Fibroblast of villous mesenchyme (primary cell): ENCODE results near the gene RBP2. TPM values are rescaled to one million over a fixed set of nuclear protein-coding genes. Genes with fewer than 3 reads are reported as not detected.
A peak's percentile ranks its signal among the peaks of the same experiment; 100 is the strongest.

ENCODE experiments used
- DNase-seq: peaks from one replicate; pipeline ENCODE4 v3.0.0-alpha.2; 2010; ENCODE audit warnings: low read depth
- H3K4me3 ChIP-seq: 2 replicates; pipeline ENCODE4 v1.5.1; 2011; ENCODE audit warnings: low read depth, mild to moderate bottlenecking, low read length
- total RNA-seq: library from RNA; depleted of rRNA; stranded (reverse); fragments of >200 nt; gene quantifications from 2 replicates; pipeline ENCODE4 v1.2.3, GENCODE V29; 2012
- TF ChIP-seq, protein P1 (sequence below): IDR thresholded peaks from 2 replicates; pipeline ENCODE4 v1.5.1; 2012; ENCODE audit warnings: low read depth, mild to moderate bottlenecking, low read length; ENCODE audit not compliant: insufficient read depth

Gene RBP2
- total RNA-seq, 1 donor: not detected

DNA sequence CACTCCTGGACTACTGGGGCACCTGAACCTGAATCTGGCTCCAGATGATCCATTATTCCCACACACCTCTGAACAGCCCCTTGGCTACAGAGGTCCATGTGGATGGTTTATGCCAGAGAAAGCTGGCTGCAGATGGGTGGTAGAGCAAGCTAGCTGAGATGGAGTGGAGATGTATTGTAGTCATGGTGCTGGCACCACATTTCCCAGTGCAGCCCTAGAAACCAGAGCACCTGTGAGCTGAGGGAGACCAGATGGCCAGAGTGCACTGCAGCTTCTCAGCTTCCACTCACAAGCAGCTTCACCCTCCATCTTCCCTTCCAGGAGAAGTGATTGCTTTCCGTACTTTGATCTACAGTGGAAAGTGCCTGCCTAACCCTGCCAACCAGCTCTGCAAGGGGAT lies 33.3 kb upstream of the RBP2 start:
- no peak for DNase-seq
- H3K4me3 ChIP-seq: no peak overlapping the region
- TF ChIP-seq, protein P1, sequence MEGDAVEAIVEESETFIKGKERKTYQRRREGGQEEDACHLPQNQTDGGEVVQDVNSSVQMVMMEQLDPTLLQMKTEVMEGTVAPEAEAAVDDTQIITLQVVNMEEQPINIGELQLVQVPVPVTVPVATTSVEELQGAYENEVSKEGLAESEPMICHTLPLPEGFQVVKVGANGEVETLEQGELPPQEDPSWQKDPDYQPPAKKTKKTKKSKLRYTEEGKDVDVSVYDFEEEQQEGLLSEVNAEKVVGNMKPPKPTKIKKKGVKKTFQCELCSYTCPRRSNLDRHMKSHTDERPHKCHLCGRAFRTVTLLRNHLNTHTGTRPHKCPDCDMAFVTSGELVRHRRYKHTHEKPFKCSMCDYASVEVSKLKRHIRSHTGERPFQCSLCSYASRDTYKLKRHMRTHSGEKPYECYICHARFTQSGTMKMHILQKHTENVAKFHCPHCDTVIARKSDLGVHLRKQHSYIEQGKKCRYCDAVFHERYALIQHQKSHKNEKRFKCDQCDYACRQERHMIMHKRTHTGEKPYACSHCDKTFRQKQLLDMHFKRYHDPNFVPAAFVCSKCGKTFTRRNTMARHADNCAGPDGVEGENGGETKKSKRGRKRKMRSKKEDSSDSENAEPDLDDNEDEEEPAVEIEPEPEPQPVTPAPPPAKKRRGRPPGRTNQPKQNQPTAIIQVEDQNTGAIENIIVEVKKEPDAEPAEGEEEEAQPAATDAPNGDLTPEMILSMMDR: no peak

DNA sequence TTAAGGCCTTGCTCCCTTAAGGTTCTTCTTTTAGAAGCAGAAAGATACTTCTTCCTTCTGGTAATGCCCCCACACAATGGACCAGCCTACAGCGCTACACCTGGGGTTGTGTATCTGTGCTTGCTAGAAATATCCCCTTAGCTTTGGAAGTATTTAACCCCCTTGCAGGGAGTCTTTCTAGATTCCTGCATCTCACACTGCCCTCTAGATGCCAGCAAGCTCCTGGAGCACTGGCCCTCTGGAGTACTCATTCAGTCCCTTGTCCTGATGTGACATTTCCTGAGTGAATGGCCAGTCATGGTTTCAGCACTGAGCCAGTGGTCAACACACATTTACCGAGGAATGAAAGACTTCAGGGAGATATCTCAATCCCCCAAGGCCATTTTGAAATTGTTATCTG lies 30.4 kb upstream of the RBP2 start:
- no peak for DNase-seq
- TF ChIP-seq, protein P1: peak; percentile 5
- H3K4me3 ChIP-seq: no peak overlapping the region

DNA sequence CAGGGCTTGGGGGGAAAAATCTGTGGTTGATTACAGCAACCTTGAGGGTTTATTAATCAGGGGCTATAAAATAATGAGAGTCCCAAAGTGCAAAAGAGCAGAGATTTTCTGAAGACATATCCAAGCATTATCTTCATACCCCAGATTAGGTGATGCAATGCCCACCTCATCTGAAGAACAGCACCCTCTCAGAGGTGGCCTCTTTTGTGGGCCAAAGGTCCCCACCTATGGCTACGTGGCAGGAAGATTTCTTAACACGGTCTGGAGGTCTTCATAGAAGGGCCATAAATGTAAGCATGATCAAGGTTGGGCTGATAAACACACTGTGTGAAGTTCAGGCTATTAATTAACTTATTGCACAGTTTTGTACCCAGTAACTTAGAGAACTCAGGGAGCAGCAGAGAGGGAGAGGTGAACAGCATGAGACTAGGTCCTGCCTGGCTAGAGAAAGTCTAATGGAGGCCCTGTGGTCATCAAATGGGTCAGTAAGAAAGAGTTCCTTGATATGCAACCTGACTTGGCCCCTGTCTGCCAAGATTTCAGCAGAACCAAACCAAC lies 29.6 kb upstream of the RBP2 start:
- no peak for DNase-seq

DNA sequence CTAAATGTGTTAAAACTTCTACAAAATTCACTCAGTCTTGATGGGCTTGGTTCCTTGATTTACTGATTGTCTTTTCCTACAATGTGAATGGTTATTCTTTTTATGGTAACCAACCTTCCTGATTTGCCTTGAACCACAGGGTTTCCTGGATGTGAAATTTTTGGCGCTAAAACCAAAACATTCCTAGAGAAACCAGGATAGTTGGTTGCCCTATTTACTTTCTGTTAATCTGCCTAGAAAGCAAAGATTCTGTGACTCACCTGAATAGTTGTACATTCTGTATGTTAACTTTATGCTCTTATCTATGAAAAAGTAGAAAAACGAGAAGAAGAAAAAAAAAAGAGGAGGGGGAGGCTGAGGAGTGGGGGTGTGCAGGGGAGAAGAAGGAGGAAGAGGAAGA lies 23.2 kb upstream of the RBP2 start:
- no peak for DNase-seq
- H3K4me3 ChIP-seq: no peak overlapping the region
- TF ChIP-seq, protein P1: no peak

More for the DNA sequence above, 29.6 kb upstream of the RBP2 start:
- TF ChIP-seq, protein P1: no peak
- no peak overlapping the region for H3K4me3 ChIP-seq

DNA sequence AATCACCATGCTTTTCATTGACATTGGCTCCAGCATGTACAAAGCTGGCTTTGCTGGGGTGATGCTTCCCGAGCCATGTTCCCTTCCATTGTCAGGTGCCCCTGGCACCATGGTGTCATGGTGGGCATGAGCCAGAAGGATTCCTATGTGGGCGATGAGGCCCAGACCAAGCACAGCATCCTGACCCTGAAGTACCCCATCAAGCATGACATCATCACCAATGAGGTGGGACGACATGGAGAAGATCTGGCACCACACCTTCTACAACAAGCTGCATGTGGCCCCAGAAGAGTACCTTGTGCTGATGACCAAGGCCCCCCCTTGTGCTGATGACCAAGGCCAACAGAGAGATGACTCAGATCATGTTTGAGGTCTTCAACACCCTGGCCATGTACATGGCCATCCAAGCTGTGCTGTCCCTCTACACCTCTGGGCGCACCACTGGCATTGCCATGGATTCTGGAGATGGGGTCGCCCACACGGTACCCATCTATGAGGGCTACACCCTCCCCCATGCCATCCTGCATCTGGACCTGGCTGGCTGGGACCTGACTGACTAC lies 17.6 kb upstream of the RBP2 start:
- DNase-seq: no peak
- TF ChIP-seq, protein P1: no peak

DNA sequence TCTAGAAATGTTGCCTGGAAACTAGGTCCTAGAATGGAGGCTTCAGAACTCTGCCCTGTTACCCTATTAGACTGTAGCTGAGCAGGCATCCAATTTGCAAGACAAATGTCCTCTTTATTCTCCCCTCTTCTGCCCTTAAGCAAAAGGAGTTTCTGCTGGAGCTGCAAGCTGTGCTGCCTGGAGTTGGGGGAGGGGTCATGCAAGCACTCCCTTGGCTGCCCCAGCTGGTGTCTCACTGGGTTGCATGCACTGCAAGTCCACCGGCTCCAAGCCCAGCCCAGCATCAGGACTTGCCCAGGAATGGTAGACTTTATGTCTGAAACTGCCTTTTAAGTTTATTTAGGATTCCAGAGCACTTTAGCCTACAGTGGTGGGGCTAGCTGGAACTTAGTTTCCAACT lies 15.7 kb upstream of the RBP2 start:
- TF ChIP-seq, protein P1: no peak

More for the DNA sequence above, 17.6 kb upstream of the RBP2 start:
- H3K4me3 ChIP-seq: no peak overlapping the region

More for the DNA sequence above, 15.7 kb upstream of the RBP2 start:
- no peak overlapping the region for H3K4me3 ChIP-seq
- DNase-seq: no peak
